GM18868 (cell line): ENCODE data around the gene RHOXF1.
"Not testable (repeated sequence)": the region's sequence is repeated elsewhere in the genome, so short reads cannot be mapped to it uniquely, and the experiment has no call there.

Experiments used
- ATAC-seq: cut with Tn5 transposase; IDR thresholded peaks from one replicate; pipeline ENCODE4 v1.9.1; 2021; ENCODE audit warnings: mild to moderate bottlenecking, moderate library complexity; ENCODE audit not compliant: unreplicated experiment

The RHOXF1 gene

DNA sequence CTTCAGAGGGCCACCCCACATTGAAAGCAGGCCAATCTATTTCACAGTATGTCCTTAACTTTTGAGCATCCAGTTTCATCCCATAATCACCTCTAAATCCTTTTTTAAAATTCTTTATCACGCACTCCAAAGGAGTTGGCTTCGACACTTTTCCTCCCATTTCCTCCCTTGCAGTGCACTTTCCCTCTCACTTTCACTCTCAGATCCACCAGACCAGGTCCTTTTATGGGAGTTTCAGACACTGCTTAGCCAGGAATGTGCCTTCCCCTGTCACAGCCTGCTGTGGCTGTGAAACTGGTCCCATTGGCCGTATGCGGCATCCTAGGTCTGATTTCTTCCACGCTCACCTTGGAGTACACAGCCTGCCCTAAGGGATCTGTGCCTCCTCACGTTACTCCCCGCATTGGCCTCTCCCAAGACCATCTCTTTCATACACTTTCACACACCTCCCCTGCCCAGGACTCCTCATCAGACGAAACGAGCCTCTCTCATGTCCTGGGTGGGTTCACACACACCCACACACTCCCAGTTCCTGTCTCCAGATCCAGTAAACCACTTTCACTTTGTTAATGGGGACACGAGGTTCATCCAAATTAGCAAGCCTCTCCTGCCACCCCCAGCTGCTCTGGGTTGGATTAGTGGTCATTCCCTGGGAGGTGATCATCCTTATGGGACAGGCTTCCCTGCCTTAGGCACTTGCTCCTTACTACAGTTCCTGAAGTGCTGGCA lies 28.3 kb downstream of the RHOXF1 start:
- no peak for ATAC-seq

DNA sequence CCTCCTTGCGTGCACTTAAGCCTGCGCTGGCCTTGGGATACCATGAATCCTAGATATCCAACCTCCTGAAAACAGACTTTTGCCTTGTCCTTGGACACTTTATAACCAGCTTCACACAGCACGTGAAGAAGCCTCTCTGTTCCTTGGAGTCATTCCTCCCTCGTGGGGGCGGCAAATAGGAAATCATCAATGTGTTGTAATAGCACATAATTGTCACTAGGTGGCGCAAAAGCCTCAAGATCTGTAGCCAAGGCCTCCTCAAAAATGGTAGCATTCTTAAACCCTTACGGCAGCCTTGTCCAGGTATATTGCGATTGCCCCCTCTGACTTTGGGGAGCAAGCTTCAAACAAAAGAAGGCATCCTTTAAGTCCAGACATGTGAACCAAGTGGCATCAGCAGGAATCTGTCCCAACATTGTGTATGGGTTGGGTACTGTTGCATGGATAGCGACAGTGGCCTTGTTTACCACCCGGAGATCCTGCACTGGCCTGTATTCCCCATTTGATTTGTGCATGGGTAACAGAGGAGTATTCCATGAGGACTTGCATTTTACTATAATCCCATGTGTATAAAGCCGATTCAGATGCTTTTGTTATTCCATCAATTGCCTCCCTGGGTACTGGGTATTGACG lies 30.0 kb downstream of the RHOXF1 start:
- not testable (repeated sequence) for ATAC-seq

DNA sequence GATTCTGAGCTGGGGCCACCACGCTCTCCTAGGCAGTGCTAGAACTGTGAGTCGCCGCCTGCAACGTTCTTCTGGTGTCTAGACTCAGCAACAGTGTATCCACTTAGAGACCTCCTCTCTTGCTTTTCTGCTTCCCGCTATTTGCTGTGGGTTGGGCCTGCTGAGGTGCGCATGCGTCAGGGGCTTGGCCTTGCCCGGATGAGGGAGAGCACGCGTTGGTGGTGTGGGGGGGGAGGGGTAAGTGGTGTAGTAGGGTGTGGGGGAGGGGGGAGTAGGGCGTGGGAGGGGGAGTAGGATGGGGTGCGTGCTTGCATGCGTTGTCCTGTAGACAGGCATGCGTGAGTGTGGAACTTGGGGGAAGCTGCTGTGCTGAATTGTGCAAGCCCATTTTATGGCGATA lies 38.1 kb downstream of the RHOXF1 start, which contains the start of gene RHOXF2B:
RHOXF2B (minus strand) TSS at position 101 of the 400 bp plus-strand sequence. CDS start 138 bp downstream, outside the sequence.
- ATAC-seq: not testable (repeated sequence)

DNA sequence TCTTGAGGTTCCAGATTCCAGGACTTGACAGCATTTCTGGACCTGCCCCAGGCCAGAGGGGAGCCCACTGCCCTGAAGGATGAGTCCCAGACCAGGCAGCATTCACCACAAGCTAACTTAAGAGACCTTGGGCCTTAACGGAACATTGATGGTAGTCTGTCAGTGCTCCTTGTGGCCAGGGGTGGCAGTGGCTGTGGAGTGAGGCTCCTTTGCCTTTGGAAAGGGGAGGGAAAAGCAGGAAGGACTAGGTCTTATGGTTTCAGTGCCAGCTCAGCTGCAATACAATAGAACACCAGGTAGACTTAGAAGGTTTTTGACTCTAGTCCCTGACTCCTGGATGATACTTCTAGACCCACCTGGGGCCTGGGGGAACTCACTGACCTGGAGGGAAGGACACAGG lies 49.5 kb downstream of the RHOXF1 start:
- ATAC-seq: not testable (repeated sequence)
